ENCODE data around the gene RASSF1. TPM values are rescaled to one million over a fixed set of nuclear protein-coding genes. Genes with fewer than 3 reads are reported as not detected.

The RASSF1 gene
- total RNA-seq, 1 experiment from 2014 or later, result 20.0 TPM

GRCh38 chr3:50294089-50294488, 46.5 kb downstream of the RASSF1 start:
- peaks cover 16% of the 10 kb centered on the region for H3K4me1 ChIP-seq (ENCODE audit: insufficient read depth, low read length)
- peaks cover 15% of the 10 kb centered on the region for H3K36me3 ChIP-seq (ENCODE audit: low read depth, low read length)
- H3K4me3 ChIP-seq (ENCODE audit: low read length), result no peak overlapping the region
- H4K20me1 ChIP-seq (ENCODE audit: low read length), result no peaks in the 10 kb centered on the region
- H3K27ac ChIP-seq (ENCODE audit: low read length), result no peak overlapping the region
- CTCF ChIA-PET, result no interaction called here
- H3K9ac ChIP-seq (ENCODE audit: low read length), result no peak overlapping the region
- no peaks in the 10 kb centered on the region for H3K27me3 ChIP-seq (ENCODE audit: low read length)
- H3K4me2 ChIP-seq (ENCODE audit: low read length), result no peak overlapping the region
- H3F3A ChIP-seq (ENCODE audit: low read length, unreplicated experiment), result peaks cover 4% of the 10 kb centered on the region
- BruUV-seq (replicated peaks), result no TSS peak
- DNase-seq (no peak), ATAC-seq (no peak)
- H2AFZ ChIP-seq (ENCODE audit: low read length), result no peak overlapping the region
- TF ChIP-seq EZH2phosphoT487 (IDR thresholded peaks at IDR 0.05; ENCODE audit: borderline replicate concordance, low read length) (no peak), CTCF (conservative IDR thresholded peaks at IDR 0.05; ENCODE audit: low read depth, low read length) (no peak), EZH2 (IDR thresholded peaks at IDR 0.05; ENCODE audit: low read length, unreplicated experiment) (no peak)
- H3K9me3 ChIP-seq (ENCODE audit: low read length), result no peaks in the 10 kb centered on the region
- intact Hi-C loops (cut with micrococcal nuclease), result no loop called here
- H3K9me2 ChIP-seq (replicated peaks; ENCODE audit: low read length), result no peaks in the 10 kb centered on the region
- POLR2A ChIA-PET (ENCODE audit: unreplicated experiment), result no interaction called here
- peaks cover 43% of the 10 kb centered on the region for H3K79me2 ChIP-seq (ENCODE audit: low read length)

DNA sequence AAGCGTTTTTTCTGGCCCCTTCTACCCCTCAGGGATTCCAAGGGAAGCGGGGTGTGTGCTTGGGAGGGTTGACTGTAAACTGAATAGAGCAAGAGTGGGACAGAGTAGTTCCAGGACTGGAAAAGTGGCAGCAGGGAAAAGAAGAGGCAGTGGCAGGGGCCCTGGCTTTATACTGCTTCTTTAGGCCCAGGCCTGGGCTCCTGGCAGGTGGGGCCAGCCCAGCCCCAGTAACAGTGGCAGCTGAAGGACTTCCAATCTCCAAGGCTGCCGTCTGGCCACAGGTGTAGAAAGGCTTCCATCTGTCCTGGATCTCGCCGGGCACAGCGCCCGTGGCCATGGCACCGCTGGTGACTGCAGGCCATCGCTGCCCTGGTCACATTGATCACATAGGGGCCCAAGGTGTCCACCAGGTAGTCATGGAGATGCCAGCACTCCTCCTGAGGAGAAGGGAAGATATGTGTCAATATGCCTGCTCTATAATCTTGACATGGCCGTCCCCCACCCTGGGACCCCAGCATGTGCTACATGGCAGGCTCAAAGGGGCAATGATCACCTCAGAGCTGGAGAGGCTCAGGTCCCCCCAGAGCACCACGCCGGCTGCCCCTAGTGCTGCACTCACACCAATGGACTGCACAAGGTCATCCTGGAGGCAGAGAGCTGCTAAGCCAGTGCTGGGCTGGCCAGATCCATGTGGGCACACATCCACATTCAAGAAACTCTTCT, 47.4 kb downstream of the RASSF1 start:
- intact Hi-C loops (cut with micrococcal nuclease), result no loop called here
- Histone ChIP-seq H3K4me3 (ENCODE audit: low read length) (peak overlapping the region; percentile 97; the same call in 1 of the 2 replicates), H3K9ac (ENCODE audit: low read length) (peak overlapping the region; percentile 47), H3K9me2 (replicated peaks; ENCODE audit: low read length) (no peaks in the 10 kb centered on the region), H3K36me3 (ENCODE audit: low read depth, low read length) (peaks cover 24% of the 10 kb centered on the region), H3F3A (ENCODE audit: low read length, unreplicated experiment) (peaks cover 4% of the 10 kb centered on the region), H3K9me3 (ENCODE audit: low read length) (no peaks in the 10 kb centered on the region), H3K27ac (ENCODE audit: low read length) (no peak overlapping the region), H3K4me1 (ENCODE audit: insufficient read depth, low read length) (peaks cover 8% of the 10 kb centered on the region), H3K79me2 (ENCODE audit: low read length) (peaks cover 36% of the 10 kb centered on the region), H3K4me2 (ENCODE audit: low read length) (peak overlapping the region; percentile 81), H4K20me1 (ENCODE audit: low read length) (no peaks in the 10 kb centered on the region), H2AFZ (ENCODE audit: low read length) (peak overlapping the region; percentile 85), H3K27me3 (ENCODE audit: low read length) (no peaks in the 10 kb centered on the region)
- CTCF ChIA-PET, result no interaction called here
- DNase-seq, result no peak
- POLR2A ChIA-PET (ENCODE audit: unreplicated experiment), result no interaction called here
- no peak for TF ChIP-seq EZH2phosphoT487 (IDR thresholded peaks at IDR 0.05; ENCODE audit: borderline replicate concordance, low read length)
- no peak for TF ChIP-seq CTCF (conservative IDR thresholded peaks at IDR 0.05; ENCODE audit: low read depth, low read length)
- no TSS peak for BruUV-seq (replicated peaks)
- no peak for ATAC-seq

Data from PC-3 (cell line).